Measurements from ENCODE around the gene GGTLC3.
"Not testable (repeated sequence)": the region's sequence is repeated elsewhere in the genome, so short reads cannot be mapped to it uniquely, and the experiment has no call there.

GGTLC3 gene

DNA sequence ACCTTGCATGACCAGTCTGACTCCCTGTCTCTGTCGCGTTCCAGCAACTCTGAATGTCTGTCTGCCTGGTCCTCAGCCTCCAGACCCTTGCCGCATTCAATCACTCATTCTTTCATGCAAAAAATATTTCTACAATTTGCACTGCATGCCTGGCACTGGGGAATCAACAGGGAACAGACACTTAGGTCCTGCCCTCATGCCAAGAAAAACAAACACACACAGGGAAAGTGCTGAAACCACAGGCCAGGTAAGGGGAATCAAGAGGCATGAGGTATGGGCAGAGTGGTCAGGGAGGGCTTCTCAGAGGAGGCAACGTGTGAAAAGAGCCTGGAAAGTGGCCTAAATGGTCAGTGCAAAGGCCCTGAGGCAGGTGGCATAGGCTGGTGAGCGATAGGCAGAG, at the start of gene GGTLC3:
TSS of gene GGTLC3 (minus strand) at position 101 of the 400 bp plus-strand sequence. CDS start 264 bp downstream, outside the sequence.
- DNase-seq: not testable (repeated sequence)

GRCh38 chr22:18560099-18560974, 42.4 kb upstream of the GGTLC3 start:
- not testable (repeated sequence) for DNase-seq

DNA sequence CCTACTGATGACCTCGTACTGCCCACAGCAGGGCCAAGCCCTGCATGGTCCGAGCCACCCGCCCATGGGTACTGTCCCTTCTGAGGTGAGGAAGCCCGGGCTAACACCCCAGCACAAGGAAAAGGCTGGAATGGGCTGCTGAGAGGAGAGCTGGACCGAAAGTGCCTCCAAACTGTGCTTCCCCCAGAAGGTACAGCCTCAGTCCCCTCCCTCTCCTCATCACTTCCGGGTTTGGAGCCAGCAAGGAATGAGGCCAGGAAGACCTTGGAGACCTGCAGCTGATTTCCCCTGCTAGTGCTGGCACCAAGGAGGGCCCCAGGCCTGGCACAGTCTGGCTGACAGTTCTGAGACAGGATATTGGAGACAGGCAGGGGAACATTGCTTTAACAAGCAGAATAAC, 41.0 kb upstream of the GGTLC3 start:
- not testable (repeated sequence) for DNase-seq

DNA sequence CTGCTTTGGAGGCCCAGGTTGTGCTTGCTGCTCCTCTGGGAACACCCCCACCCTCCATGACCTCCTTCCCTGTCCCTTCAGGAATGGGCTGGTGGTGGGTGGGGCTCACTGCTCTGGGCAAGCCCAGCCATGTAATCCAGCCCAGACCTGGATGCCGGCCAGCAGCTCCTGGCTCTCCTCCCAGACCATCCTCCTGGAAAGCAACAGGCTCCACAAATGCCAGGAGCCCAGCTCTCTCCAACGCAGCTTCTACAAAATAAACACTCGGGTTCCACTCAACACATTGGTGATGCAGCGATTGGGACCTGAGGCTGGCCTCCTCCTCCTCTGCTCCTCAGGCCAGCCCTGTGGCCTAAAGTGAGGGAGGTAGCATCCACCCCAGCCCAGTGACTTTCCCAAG, 40.6 kb upstream of the GGTLC3 start:
- DNase-seq: not testable (repeated sequence)

DNA sequence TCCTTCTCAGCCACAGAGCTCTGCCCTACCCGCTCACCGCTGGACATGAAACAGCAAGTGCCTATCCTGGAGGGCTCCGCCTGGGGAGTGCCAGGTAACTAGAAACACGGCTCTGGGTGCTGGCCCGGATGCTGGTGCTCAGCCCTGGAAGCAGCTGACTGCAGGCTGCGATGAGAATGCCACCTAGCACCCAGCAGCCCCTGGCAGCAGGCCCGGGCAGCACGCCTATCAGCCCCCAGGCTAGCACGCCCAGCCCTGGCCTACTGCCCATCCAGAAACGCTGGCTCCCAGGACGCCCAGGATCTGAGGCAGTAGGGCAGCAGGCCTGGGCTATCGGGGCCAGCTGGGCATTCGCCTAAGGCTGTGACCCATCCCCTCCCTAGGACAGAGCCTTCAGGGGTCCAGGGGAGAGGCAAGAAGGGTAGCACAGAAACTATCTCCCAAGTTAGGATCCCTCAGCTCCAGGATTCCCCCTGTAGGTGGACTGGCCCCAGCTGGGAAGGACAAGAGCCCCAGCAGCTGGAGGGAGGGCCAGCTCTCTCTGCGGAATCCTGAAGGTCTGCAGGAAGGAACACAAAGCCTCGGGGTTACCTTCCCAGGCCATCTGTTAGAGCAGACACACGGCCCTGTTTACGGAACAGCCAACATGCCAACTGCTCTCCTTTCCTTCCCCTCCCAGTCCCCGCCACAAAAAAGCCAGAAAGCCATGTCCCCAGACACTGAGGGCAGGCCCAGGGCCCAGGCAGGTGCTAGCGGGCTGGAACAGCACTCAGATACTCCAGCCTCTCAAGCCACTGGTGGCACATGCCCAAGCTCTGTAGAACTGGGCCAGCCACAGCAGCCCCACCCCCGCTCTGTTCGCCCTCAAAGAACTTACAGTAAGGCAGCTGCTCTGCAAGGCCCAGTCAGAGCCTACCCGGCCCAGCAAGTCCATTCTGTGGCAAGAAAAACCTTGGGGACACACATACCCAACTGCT, 36.6 kb upstream of the GGTLC3 start:
- not testable (repeated sequence) for DNase-seq

- DNase-seq: not testable (repeated sequence)
Measured at GRCh38 chr22:18552839-18553597, 35.1 kb upstream of the GGTLC3 start.

DNA sequence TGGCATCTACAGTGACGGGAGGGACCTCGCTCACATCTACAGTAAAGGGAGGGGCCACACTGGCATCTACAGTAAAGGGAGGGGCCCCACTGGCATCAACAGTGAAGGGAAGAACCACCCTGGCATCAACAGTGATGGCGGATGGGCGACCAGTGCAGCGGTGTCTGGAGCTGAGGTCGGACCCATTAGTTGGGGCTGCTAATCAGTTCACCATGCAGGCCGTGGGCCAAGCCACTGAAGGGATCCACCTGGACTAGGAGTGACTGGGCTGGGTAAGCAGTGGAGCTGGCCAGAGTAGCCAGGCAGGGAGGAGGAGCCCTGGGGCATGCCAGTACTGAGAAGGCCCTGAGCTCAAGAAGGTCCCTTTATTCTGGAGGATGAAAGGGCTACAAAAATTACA, 33.1 kb upstream of the GGTLC3 start:
- not testable (repeated sequence) for DNase-seq

DNA sequence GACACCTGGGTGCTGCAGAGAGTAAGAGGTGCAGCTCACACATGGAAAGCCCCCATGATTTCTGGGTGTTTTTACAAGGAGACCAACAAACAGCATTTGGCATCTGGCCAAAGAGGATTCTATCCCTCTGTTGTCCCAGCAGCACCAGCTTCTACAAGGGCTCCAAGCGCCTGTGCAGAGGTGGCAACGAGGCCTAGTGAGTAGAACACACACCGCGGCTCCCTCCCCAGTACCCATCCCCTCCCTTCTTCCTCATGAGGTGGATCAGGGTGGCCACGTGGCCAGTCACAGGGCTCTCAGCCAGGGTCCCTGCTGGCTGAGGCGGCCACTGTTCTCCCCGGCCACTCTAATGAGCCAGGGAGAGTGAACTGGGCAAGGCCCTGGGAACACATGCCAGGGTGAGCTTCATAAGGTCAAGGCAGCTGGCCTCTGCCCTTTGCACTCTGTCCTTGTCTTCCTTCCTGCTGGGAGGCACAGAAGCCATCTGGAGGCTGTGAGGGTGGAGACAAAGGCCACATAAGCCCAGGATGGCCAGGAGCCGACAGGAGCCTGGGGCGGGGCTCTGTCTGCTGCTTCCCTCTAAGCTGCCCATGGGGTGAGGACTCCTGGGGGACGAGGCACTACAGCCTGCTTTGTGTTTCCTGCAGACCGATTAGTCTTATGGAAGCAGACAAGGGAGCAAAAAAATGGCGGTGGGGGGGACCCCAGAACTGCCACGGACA, 31.7 kb upstream of the GGTLC3 start:
- not testable (repeated sequence) for DNase-seq

DNA sequence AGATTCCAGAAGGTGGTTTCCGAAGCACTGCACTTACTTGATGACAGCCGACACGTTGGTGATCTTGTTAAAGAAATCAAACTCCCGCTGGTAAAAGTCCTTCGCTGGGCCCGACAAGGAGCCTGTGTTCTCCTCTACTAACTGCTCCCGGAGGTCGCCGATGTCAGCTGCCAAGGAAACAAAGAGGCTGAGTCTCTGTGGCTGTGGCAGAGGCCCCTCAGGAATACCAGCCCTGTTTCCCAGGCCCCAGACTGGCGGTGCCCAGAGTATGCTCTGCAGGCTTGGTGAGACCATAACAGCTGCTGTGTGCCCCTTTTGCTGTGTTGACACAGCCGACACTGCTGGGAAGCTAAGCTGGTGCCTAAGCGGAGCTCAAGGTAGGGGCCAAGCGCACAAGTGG, 26.7 kb upstream of the GGTLC3 start:
- not testable (repeated sequence) for DNase-seq

- DNase-seq: not testable (repeated sequence)
Measured at GRCh38 chr22:18543400-18543799, 25.4 kb upstream of the GGTLC3 start.

DNA sequence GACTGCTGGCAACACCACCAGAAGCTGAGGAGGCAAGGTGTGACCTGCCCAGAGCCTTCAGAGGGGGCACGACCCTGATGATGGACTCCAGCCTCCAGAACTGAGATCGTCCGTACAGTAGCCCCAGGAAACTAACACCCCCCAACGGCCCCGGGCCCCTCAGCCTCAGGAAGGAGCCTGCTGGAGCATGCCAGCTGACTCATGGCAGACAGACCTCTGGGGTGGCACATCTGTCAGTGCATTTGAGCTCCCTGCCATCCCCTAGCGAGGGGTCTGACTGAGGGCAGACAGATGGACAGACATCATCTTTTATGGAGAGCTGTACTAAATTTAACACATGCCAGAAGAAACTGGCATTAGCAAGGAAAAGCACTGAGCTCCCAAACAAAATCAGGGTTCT, 22.0 kb upstream of the GGTLC3 start:
- not testable (repeated sequence) for DNase-seq

GRCh38 chr22:18534315-18534714, 16.4 kb upstream of the GGTLC3 start:
- DNase-seq: not testable (repeated sequence)

DNA sequence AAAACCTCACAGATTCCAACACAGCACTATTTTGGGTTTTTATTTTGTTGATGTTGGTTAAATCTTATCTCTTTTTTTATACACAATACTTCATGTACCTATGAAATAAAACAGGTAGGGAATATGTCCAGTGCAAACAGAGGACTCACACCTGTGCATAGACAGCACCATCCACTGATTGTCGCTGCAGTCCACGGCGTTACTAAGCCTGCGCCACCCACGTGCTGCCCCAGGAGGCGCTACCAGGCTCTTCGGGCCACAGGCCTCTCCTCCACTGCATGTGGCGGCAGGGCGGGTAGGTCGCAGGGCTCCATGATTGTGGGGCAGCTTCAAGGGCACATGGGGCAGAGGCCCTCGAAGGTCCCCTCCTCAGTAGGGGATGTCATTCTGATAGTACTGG, 15.7 kb upstream of the GGTLC3 start:
- DNase-seq: not testable (repeated sequence)

- DNase-seq: not testable (repeated sequence)
Measured at GRCh38 chr22:18529416-18530145, 11.6 kb upstream of the GGTLC3 start.

GRCh38 chr22:18528597-18529415, 10.8 kb upstream of the GGTLC3 start:
- peak; percentile 90 to 93 for DNase-seq

GRCh38 chr22:18527752-18528596, 10.0 kb upstream of the GGTLC3 start, which contains the start of gene TMEM191B:
Gene TMEM191B (plus strand): TSS chr22:18527802. CDS start chr22:18527981, 179 bp downstream.
- DNase-seq: not testable (repeated sequence)

DNA sequence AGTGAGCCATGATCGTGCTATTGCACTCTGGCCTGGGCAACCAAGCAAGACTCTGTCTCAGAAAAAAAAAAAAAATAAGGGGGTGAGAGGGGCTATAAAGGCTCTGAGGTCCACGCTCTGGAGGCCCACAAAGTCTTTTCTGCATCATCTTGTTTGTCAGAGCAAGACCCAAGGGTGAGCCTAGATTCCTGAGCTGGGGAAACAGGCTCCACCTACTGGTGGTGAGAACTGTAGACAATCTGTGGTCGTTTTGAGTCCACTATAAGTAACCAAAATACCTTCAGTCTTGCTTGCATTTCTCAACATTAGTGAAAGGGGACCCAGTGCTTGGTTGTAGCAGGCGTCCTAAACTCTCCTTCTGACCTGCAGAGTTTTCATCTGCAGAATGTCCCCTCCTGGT, 5.4 kb upstream of the GGTLC3 start:
- DNase-seq: not testable (repeated sequence)

- DNase-seq: not testable (repeated sequence)
Measured at GRCh38 chr22:18522762-18523161, 4.8 kb upstream of the GGTLC3 start.

DNA sequence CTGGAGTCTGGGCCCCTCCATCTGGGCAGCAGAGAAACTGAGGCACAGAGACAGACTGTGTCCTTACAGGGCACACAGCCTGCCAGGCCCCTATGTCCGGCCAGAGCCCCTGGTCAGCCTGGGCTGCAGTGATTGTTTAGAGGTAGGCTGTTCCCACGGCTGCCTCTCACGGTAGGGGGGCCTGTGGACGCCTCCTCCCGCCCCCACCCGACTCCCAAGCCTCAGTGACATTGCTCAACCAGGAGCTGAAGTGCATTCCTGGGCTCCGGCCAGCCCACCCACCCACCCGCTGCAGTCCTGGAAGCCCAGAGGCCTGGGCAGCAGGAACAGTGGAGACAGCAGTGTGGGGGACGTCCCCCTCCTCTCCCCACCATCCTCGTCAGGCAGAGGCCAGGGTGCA, 4.5 kb downstream of the GGTLC3 start:
- not testable (repeated sequence) for DNase-seq

Data from stimulated activated CD4-positive, alpha-beta T cell treated with anti-CD3 and anti-CD28 coated beads, Interleukin-4, amount 100 ng/mL, for 4 hours (primary cell).